Activated CD4-positive, alpha-beta T cell treated with anti-CD3 and anti-CD28 coated beads, Interleukin-2, amount 50 U/mL, for 4 hours (primary cell): ENCODE data around the gene PALMD.

Source experiments
- DNase-seq, 2 experiments: peaks; one replicate each; pipeline ENCODE4 v3.0.0-alpha.2; 2020

PALMD gene

DNA sequence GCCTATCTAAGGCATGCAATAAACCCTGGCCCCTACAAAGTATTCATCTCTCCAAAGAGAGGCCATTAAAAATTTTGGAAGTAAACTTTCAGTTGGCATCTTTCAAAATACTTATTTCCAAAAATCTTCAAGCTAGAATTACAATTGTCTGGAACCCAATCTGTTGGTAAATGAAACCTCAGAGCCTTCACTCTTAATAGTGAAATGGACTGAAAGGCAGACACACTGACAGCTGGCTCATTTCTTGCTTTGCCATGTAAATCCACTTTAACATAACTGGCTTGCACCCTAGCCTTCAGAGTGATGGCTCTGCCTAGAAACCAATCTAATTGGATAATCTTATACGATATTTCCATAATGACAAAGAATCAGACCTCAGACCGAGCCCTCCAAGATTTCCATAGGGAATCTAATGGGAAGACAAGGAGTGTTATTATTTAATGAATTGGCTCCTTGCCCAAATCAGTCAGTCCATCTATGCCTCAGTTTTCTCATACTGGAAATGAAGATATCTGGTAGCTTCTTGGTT, 9.2 kb upstream of the PALMD start:
- no peak for DNase-seq

DNA sequence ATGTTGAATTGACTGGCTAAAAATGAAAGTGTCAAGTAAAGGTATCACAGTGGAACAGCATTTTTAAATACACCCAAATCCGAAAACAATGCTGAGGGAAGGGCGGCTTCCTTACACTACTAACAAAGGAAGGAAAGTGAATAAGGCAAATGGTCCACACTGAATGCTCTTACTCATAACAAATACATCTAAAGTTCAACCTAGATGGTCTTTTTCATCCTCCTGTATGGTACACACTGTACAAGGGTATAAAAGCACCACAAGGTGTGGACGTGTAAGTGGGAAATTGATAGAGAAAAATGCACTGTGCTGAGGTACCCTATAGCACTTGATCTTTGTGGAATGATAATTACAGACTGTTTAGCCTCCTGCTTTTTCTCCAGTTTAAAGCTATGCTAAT, 7.1 kb upstream of the PALMD start:
- no peak for DNase-seq

DNA sequence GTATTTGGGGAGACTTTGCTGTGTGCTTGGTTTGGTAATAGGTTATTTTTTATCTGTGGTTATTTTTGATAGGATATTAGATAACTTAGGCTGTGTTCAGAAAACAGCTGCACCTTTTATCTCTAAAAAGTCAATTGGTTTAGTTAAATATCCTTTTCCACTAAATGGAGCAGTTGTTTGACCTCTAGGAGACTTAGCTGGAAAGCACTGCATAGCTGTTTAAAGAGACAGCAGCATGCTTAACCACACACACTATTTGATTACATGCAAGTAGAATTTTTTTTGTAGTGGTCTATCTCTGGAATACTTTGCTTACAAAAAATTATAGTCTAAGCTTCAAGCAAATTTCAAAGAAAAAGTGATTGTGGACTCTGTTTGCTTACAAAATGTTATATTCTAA, 6.5 kb upstream of the PALMD start:
- no peak for DNase-seq

DNA sequence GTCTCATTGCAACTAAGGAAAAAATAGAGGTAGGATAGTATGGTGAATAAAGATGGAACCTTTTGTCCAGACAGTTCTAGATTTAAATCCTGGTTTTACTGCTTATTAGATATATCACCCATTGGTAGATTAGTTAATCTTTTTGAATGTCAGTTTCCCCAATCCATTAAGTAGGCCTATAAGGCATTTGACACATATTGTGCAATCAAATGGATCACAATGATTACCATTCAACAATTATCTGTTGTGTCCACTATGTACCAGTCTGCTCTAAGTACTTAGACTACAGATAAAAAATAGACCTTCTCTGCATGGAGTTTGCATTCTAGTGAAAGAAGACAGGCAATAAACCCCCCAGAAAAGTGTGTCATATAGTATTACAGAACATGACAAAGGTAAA, 6.0 kb upstream of the PALMD start:
- no peak for DNase-seq

DNA sequence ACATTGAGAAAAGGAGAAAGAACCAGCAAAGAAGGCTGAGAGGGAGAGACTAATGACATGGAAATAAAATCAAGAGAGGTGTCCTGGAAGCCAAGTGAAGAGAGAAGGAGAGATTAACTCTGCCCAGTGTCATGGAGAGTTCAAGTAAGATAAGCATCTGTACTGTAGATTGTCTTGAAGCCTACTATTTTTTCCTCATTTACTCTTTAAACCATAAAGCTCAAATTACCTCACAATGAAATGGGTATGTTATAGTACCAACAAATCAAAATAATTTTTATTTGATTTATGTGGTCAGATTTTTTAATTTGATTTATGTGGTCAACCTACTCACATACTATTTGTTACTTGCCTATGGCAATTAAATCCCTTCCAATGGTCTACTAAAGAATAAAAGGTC, 5.2 kb upstream of the PALMD start:
- DNase-seq = no peak

DNA sequence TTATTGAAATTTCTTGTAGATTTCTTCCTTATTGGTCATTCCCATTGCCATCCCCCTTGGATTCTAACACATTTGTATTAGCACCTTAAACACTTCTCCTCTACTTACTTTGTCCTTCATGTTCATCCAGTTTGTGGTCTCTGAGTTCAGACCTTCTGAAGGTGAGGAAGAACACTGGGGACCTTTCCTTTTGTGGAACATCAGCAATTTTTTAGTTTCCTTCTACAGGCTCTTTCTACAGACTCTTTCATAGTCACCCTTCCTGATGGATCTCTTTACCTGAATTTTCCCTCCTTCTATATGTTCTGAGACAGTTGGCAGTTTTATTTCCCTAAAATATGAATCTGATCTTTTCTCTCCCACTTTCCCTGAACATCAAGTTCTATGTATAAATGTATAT, 4.4 kb upstream of the PALMD start:
- DNase-seq = no peak

DNA sequence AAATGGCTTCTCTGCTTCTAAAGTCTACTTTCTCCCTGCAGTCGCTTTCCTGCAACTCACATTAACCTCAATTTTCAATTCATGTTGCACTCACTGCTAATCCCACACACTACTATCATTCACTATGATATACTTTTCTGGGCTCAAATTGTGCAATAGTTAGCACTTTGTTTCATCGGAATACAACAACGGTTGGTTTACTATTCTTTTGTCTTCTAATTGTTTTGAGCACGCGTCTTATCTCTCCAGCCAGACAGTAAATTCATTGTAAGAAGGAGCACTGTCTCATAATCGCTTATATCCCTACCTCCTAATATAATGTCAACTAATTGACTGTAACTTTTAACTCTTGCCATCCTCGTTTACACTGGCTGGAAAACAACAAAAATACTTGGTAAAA, 3.9 kb upstream of the PALMD start:
- no peak for DNase-seq

DNA sequence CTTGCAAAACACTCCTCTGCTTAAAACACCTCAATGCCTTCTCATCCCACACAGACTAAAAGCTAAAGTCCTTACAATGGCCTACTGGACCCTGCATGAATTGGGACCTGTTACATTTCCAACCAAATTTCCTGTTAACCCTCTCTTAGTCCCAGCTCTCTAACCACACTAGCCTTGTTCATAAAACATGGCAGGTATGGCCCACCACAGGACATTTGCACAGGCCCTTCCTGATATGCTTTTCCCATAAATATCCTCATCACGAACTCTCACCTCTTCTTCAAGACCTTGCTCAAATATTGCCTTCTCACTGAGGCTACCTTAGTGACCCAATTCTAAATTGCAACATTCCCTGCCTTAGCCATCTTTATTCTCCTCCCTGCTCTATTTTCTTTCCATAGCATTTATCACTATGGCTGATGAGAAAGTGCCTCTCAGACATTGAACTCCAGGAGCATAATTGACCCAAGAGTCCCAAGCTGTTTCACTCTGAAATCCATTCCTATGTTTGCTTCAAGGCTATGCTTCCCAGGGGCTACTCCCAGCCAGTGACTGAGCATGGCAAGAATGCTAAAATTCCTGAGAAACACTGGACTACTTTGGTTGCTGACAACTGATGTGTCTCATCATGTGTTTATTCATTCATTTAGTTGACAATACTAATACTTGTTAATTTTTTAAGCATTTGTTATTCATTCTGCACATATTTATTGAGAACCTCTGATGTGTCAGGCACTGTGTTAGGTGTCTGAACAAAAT, 2.7 kb upstream of the PALMD start:
- no peak for DNase-seq

DNA sequence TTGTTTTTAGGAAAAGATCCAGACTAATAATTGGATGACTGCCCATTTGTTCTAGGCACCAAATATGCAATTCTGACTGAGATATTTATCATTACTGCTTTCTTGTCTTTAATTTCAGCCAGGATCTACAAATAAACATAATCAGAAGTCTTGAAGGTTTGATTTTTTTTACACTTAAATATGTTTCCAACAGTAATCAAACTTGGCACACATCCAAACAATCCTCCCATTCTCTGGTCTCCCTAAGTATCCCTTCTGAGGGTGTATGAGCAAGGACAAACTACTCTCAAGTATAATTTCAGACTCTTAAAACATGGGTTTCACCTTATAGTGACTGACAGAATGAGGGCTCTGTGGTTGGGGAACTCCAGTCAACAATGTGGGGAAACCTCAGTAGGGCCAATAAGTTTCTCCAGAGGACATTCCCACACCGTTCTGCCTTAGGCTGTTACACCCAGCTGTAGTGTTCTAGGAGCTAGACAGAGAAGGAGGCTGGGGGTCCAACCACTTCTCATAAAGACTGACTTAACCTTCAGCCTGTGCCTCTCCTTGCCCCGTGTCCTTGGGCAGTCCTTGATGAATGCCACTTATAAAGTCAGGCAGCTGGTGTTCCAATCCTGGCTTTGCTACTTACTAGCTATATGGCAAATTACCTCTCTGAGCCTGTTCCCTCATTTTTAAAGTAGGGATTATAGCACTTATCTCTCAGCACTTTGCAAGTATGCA, 1.5 kb upstream of the PALMD start:
- DNase-seq = no peak

DNA sequence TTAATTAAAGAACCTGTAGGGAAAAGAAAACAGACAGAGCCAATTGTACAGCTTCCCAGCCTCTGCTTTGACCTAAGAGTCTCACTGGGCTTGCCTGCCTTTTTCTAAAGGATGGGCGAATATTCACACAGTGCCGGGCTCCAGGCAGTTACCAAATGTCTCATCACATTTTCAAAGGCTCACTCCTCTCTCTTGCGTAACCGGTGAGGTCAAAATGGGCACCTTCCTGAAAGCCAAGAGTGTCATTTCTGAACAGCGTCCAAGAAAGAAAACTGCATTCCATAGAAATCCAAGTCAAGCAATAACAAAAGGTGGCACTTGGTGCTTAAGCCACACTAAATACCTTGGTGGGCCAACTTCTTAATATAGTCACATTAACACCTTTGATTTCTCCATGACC, 710 bp upstream of the PALMD start:
- DNase-seq = no peak

DNA sequence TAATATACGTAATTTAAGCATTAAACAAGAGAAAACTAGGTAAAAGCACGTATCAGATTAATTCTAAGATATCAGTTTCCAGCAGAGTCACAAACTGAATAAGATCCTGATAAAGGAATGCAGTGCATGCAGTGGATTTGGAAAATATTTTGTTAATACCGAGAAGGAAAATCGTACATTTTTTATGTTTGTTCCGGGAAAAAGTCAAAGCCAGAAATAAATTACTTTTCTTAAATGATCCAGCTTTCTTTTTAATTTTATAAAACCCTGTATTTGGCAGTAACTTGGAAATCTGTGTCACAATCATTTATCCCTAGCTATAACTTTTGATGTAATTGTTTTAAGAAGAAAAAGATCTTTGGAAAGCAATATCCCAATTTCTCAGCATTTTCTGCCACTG, 955 bp downstream of the PALMD start:
- DNase-seq = no peak

DNA sequence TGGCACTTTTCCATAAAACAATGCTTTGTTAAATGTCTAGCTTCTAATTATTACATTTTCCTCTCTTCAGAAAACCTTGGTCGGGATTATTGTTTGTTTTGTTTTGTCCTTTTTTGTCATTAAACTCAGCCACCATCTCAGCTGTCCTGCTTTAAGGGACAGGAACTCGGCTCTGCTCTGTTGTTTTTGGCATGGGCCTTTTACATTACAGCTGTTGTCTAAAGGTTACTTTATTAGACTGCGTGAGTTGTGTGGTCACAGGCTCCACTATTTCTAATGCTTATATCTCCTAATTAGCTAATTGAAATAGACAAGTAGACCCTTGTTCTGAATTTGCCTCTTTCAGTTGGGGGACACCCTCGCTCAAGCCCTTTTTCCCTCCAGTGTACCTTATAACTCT, 1.6 kb downstream of the PALMD start:
- DNase-seq = no peak

DNA sequence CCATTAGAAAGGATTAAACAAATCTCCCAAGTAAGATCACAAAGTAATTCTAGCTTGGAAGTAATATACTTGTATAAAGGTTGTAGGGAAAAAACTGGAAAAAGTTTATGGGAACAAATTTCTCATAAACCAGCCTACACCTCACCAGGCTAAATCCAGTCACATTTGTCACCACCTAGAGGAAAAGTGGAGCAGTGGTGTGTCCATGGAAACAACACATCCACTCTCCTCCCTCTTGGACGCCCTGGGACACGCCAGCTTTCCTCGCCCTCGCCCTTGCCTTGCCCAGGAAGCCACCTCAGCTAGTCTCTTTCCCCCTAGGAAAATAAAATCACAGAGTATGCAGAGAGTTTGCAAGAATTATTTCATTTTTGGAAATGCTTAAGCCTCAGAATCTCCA, 2.2 kb downstream of the PALMD start:
- DNase-seq = no peak

DNA sequence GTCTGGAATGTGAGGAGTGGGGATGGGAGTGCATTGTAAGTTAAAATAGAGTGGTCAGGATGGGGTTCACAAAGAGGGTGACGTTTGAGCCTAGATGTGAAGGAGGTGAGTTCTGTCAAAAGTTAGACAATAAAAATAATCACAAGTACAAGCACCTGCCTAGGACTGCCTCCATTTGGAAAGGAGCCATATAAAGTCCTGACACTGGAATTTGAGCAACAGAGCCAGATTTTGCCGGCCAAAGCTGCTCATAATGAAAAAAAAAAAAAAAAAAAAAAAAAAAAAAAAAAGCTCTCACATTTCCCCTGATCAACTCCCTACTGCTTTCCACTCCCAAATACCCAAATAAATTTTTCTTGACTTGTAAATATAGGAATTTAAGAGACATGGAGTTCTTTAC, 4.1 kb downstream of the PALMD start:
- no peak for DNase-seq

DNA sequence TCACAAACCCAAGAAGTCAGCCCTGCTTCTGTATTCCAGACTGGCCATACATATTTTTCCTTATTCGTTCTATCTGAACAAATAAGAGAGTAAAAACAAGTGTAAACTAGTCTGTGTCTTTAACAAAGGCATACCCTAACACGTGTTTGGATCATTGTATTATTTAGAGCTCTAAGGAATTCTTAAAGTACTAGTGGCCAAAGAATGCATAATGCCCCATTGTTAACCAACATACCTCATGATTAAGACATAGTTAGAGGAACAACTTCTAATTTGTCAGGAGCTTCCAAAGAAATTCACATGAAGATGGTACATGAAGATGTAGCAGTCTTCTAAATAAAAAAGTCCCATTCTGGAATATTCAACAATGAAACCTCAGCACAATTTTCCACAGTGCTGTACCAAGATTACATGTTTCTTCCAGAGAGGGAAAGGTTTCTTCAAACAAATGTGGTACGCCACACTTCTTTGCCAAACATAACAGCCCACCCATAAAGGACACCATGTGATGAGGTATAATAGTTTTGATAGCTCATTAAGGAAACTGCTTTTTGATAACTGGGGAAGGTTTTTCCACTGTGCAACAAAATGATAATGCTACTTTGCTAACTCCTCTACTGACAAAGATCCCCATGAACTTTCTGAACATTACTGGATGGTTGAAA, 5.0 kb downstream of the PALMD start:
- DNase-seq = no peak

DNA sequence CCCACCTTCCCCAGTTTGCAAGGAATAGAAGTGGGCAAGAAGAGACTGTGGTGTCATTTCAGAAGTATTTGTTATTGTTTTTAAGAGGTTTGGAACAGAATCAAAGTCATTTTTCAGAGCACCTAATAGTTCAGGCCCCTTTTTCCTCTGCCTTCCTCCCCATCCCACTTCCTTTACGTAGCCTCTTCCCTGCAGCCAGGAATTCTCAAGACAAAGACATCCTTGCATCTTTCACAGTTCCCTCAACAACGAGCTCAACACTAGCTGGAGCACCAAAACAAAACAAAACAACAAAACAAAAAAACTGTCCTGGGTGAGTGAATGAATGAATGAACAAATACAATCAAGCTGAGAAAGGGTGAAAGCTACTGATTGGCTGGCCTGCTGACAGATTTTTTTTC, 7.0 kb downstream of the PALMD start:
- no peak for DNase-seq

DNA sequence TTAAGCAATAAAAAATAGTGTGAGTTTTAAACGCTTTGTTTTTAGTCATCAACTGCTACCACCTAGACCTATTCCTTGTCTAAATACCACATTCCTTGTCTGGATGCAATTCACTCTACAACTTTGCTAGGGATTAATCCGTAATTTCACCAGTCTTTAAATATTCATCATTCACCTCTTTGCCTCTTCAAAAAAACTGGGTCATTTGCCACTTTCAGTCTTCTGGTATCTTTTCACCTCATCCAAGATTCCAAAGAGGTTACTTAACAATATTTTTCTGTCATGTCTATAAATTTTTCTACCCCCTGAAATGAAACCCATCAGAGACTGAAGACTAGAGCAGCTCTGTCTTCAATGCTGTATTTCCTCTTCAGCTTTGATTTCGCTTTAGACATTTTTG, 9.5 kb downstream of the PALMD start:
- DNase-seq = no peak

DNA sequence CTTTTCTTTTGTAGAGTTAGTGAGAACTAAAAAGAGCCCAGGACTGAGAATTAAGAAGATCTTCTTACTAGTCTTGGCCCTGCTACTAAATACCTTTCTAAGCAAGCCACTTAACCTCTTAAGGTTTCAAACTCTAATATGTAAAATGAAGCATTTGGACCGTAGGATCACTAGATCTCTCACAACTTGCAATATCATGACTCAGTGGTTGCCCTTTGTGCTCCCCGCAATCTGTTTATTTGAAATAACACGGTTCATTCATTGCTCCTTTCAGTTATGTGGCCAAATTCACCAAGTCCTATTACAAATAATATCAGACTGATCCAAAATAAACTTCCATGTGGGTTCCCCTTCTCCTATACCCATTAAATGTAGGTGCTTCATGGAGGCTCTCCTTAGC, 10.8 kb downstream of the PALMD start:
- no peak for DNase-seq

DNA sequence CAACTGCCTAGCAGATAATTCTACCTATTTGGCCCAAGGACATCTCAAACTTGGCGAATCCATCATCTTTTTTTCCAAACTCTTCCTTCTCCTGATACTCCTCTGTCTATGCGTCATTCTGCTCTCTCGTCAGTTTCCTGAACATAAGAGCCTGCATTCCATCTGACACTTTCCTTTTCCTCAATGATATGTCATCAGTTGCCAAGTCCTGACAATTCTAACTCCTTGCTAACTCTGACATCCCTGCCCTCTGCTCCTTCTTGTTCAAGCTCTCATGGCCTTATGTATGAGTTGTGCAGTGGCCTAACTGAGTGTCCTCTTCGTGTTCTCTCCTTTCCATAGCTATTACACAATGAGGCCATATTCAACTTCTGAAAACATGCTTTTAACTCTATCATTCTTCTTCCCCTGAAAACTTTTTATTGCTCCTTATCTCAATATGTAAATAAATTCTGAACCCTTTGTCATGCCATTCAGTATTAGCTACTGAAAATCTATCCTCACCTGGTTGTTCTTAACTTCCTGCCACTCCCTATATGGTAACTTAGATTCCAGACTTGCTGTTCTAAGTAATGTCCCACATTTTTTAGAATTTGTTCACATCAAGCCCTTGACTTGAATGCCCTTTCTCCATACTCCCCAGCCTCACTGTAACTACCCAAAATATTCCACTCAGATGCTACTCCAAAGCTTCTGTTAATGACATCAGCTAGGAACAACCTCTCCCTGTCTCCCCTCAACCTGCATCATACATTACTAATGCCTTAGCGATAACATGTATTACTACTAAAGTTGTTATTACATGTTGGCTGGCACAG, 11.5 kb downstream of the PALMD start:
- no peak for DNase-seq

DNA sequence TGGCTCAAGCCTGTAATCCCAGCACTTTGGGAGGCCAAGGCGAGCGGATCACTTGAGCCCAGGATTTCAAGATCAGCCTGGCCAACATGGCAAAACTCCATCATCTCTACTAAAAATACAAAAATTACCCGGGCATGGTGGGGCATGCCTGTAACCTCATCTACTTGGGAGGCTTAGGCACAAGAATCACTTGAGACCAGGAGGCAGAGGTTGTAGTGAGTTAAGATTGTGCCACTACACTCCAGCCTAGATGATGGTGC, 12.0 kb downstream of the PALMD start:
- DNase-seq = no peak

DNA sequence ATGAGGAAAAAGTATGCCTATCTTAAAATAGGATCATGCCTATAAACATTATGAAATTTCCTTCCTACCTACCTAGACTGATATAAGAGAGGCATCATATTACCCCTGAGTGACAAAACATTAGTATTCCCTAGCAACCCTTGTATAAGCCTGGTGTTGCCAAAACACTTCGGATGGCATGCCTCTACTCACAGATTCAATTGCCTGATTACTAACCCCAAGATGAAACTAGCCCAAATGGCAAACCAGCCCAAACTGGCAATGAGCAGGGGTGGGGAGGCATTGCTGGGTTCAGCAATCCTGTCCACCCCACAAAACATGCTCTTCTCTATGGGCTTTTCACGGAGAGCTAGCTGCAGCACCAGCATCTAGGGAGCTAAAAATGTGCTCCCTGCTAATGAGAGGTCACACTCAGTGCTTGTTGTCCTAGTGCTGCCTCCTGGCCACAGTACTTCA, 13.9 kb downstream of the PALMD start:
- DNase-seq = no peak

DNA sequence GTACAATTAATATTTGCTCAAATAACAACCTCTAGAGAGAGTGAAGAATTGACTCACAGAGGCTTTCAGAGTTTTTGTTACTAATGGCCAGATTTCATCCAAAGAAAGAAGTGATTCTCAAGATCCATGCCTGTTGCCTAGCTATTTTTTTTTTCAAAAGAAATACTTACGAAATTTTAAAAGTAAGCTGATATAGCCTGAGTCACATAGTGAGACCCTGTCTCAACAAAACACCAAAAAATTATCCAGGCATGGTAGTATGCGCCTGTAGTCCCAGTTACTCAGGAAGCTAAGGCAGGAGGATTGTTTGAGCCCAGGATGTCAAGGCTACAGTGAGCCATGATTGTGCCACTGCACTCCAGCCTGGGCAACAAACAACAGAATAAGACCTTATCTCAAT, 14.6 kb downstream of the PALMD start:
- DNase-seq = no peak

DNA sequence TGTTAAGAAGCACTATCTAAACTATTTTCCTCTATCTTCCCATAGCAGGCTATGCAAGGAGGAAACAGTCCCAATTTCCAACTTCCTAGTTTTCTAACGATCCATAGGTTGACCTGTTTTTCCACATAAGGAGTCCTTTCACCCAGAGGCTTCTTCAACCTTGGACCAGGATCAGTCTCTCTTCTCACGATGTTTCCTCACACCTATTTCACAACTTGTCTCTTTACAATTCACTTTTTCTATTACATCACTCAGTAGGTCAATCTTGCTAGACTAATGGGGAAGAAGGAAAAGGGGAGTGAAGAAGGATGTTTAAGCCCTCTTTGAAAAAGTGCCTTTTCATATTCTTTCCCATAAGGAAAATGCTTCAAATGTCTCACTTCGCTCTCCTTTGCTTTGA, 15.9 kb downstream of the PALMD start:
- DNase-seq = no peak
